ENCODE data around the gene HIVEP3.

- TF ChIP-seq POLR2A (IDR thresholded peaks at IDR 0.05) (no peak), CTCF (IDR thresholded peaks at IDR 0.05) (no peak)
Measured at GRCh38 chr1:41838266-41838665, 80.5 kb downstream of the HIVEP3 start.

Data from tibial nerve (tissue), 3 donors.